GM10248 (cell line): ENCODE data around the gene NFATC3.

ENCODE experiments used
- CTCF ChIA-PET: fragments of 300-600 bp; sonication (Branson Sonifier 250); formaldehyde crosslinking; extraction: SDS; loops from one replicate; lab custom pipeline; 2021; ENCODE audit warnings: antibody characterized with exemption; lab: Yijun Ruan, JAX
- POLR2A ChIA-PET: fragments of 350-650 bp; sonication (Branson Sonifier 250); formaldehyde crosslinking; extraction: SDS; loops from one replicate; lab custom pipeline; 2020; ENCODE audit warnings: antibody characterized with exemption; lab: Yijun Ruan, JAX
- DNase-seq: peaks from one replicate; pipeline ENCODE4 v3.0.0; 2012; ENCODE audit errors: extremely low spot score
- TF ChIP-seq, protein P1 (sequence below): IDR thresholded peaks from 2 replicates; pipeline ENCODE4 v1.5.1; 2012; ENCODE audit warnings: mild to moderate bottlenecking, low read depth; ENCODE audit errors: extremely low read depth, missing control alignments, control extremely low read depth

Gene NFATC3

DNA sequence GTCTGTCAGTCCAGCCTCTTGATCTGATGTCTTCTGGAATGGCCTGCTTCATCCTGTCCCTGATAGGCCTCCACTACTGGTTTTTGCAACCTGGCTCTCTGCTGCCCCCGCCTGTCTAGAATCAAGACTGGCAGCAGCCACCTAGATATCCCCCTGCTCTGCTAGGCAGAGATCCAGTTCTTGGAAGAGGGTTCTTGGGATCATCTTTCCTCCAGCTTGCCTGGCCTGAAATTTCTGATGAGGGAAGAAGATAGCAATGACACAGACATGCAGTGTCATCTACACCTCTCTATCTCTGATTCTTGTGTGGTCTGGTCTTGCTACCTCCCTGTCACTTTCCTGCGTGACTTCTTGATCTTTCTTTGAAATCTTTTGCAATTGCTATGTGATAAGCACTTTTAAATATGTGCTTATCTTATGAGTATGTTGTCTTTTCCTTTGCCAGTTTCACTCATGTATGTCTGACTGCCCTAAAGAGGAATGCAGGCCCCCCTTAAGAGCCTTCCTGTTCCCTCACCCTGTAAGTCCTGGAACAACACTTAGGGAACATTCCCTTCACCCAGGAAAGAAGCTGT lies 20.3 kb upstream of the NFATC3 start:
- ChIA-PET CTCF (interaction anchor here (0.6 to 4.0 kb wide), 22 partner anchors 10 to 249 kb away, joined by 3 to 37 read pairs (median 4); partner anchors contain the start of genes DDX28, DPEP2, DUS2 and NFATC3), POLR2A (no interaction called here)
- DNase-seq, result peak; percentile 67
- TF ChIP-seq, protein P1, sequence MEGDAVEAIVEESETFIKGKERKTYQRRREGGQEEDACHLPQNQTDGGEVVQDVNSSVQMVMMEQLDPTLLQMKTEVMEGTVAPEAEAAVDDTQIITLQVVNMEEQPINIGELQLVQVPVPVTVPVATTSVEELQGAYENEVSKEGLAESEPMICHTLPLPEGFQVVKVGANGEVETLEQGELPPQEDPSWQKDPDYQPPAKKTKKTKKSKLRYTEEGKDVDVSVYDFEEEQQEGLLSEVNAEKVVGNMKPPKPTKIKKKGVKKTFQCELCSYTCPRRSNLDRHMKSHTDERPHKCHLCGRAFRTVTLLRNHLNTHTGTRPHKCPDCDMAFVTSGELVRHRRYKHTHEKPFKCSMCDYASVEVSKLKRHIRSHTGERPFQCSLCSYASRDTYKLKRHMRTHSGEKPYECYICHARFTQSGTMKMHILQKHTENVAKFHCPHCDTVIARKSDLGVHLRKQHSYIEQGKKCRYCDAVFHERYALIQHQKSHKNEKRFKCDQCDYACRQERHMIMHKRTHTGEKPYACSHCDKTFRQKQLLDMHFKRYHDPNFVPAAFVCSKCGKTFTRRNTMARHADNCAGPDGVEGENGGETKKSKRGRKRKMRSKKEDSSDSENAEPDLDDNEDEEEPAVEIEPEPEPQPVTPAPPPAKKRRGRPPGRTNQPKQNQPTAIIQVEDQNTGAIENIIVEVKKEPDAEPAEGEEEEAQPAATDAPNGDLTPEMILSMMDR, result peak; percentile 78

DNA sequence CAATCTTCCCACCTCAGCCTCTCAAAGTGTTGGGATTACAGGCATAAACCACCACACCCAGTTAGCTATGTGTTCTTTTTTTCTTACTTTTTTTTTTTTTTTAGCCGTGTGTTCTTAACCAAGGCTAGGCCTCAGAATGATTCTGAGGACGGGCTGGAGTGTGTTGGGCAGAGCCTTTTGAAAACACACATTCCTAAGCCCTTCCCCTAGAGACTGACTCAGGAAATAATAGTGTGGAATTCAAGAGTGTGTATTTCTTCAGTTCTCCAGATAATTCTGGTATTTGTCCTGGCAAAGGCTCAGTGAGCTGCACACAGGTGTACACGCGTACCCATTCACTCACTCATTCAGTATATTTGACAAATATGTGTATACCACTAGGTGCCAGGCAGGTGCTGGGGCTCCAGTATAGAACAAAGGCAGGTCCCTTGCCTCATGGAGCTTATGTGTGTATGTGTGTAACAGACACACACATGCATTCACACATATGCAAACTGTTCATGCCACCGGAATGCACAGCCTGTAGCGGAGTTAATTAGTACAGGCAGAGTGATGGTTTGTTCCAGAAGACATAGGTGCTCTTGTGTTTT lies 19.4 kb upstream of the NFATC3 start:
- ChIA-PET CTCF (interaction anchor here (0.7 to 4.0 kb wide), 21 partner anchors 9 to 250 kb away, joined by 3 to 37 read pairs (median 4); partner anchors contain the start of genes DPEP2, NFATC3 and NRN1L), POLR2A (no interaction called here)
- TF ChIP-seq, protein P1, result no peak
- no peak for DNase-seq

- ChIA-PET POLR2A (no interaction called here), CTCF (interaction anchor here (1.4 to 3.0 kb wide), 5 partner anchors 12 to 251 kb away, joined by 3 to 11 read pairs (median 4); no protein-coding TSS in a partner anchor)
These were observed 18.4 kb upstream of the NFATC3 start for GRCh38 chr16:68066763-68067162.

GRCh38 chr16:68068926-68069325 lies 16.2 kb upstream of the NFATC3 start:
- ChIA-PET POLR2A (no interaction called here), CTCF (interaction anchor here (1.3 to 2.9 kb wide), 6 partner anchors 11 to 252 kb away, joined by 3 to 15 read pairs (median 5); partner anchors contain the start of gene NFATC3)
- no peak for DNase-seq
- TF ChIP-seq, protein P1, result no peak

More at GRCh38 chr16:68066763-68067162, 18.4 kb upstream of the NFATC3 start:
- DNase-seq, result no peak
- TF ChIP-seq, protein P1, result no peak

- POLR2A ChIA-PET, result interaction anchor here (0.6 to 1.2 kb wide), 2 partner anchors 15 to 175 kb away, joined by 3 to 5 read pairs; partner anchors contain the start of genes NFATC3 and PLA2G15
- CTCF ChIA-PET, result interaction anchor here (0.8 to 2.9 kb wide), 12 partner anchors 8 to 259 kb away, joined by 3 to 15 read pairs (median 4); partner anchors contain the start of gene NFATC3
- DNase-seq, result no peak
- TF ChIP-seq, protein P1, result no peak
These were observed 15.5 kb upstream of the NFATC3 start for GRCh38 chr16:68069511-68070248.

DNA sequence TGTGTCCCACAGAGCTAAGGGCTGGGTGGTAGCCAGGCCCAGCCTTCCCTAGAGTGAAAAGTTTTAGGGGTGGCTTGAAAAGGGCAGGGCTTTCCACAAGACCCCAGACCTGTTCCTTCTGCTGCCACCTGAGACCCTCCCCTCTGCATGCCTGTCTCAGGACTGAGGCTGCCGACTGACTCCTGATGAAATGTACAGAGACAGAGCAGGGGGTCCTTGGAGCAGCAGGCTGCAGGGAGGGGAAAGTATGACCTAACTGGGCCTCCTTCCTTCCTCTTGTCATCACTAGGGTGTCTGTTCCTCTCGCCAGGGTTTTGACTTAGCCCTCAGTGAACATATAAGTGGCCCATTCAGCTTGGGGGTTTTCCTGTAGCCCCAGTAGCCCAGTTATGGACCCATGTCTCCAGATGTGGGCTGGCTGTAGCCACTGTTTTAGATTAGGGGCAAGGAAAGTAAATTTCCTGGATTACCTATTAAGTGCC lies 14.9 kb upstream of the NFATC3 start:
- DNase-seq, result peak; percentile 65
- CTCF ChIA-PET, result interaction anchor here (0.8 to 2.9 kb wide), 13 partner anchors 9 to 258 kb away, joined by 3 to 15 read pairs (median 5); partner anchors contain the start of gene NFATC3
- POLR2A ChIA-PET, result interaction anchor here (1.2 kb wide), 1 partner anchor 14 kb away, joined by 5 read pairs; the partner anchor contains the start of gene NFATC3
- TF ChIP-seq, protein P1, result no peak
